ENCODE measurements around the gene ATP6V0D1.

The ATP6V0D1 gene

GRCh38 chr16:67389911-67390815 is 90.8 kb downstream of the ATP6V0D1 start:
- peak; percentile 28 to 49 for DNase-seq

- DNase-seq = no peak
These were observed 92.4 kb downstream of the ATP6V0D1 start for GRCh38 chr16:67388591-67388990.

- no peak for DNase-seq
These were observed 92.8 kb downstream of the ATP6V0D1 start for GRCh38 chr16:67388191-67388590.
